B cell (primary cell): ENCODE measurements around the gene ST7L.

Experiments used
- CTCF ChIP-seq: fragments of 200-600 bp; IDR thresholded peaks from one replicate; pipeline ENCODE4 v1.8.0; 2022; ENCODE audit warnings: antibody characterized with exemption, mild to moderate bottlenecking
- EZH2 ChIP-seq: IDR thresholded peaks from 2 replicates; pipeline ENCODE4 v1.6.1; 2012; ENCODE audit warnings: borderline replicate concordance, low read depth, mild to moderate bottlenecking, moderate library complexity, low read length; ENCODE audit not compliant: insufficient read depth, poor library complexity, severe bottlenecking

- no peak for TF ChIP-seq CTCF
- no peak for TF ChIP-seq EZH2
These were observed 109.8 kb downstream of the ST7L start for GRCh38 chr1:112509005-112509659.
